Measurements from ENCODE around the gene HTRA3. TPM values are rescaled to one million over a fixed set of nuclear protein-coding genes. Genes with fewer than 3 reads are reported as not detected.

Gene HTRA3
- total and polyA plus RNA-seq, 2 of the 4 experiments (the other 2 are of a cell fraction) = 1.3 to 9.5 TPM

DNA sequence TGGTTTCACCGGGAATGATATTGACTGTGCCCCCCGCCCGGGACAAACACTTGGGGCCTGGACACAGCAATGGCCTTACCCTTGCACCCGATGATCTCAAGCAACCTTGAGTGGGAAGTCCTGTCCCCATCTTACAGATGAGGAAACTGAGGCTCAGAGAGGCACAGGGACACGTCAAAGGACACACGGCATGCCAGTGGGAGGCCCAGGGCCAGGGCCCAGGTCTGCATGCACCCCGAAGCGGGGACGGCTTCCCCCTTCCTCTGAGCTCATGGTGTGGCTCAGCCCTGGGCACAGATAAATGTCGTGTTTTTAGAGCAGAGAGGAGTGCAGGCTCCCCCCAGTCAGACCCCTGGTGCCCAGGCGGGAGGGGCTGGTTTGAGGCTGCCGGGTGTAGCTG, 33.9 kb upstream of the HTRA3 start:
- Histone ChIP-seq H2AK5ac (ENCODE audit: low read depth, low read length) (no peak overlapping the region), H3K4me1 (ENCODE audit: control insufficient read depth, insufficient read depth, low read length) (no peaks in the 10 kb centered on the region), H2BK20ac (ENCODE audit: low read depth, low read length) (no peak overlapping the region), H3K9me1 (ENCODE audit: insufficient read depth, low read length) (0 out of 2 replicates have a peak, but pooled peaks cover 3% of the 10 kb centered on the region), H2BK15ac (ENCODE audit: low read depth, low read length) (no peak overlapping the region), H2AFZ (replicated peaks; ENCODE audit: low read length, poor library complexity) (no peak overlapping the region), H3K27me3 (ENCODE audit: control insufficient read depth, insufficient read depth, low read length) (no peaks in the 10 kb centered on the region), H3K56ac (ENCODE audit: extremely low read depth, insufficient read depth, low read length) (no peak overlapping the region), H3K23ac (ENCODE audit: low read depth, low read length) (no peak overlapping the region), H4K91ac (ENCODE audit: insufficient read depth, low read depth, low read length) (no peak overlapping the region), H4K20me1 (ENCODE audit: insufficient read depth, low read length) (no peaks in the 10 kb centered on the region; the same call in 1 of the 2 replicates), H2BK5ac (ENCODE audit: low read depth, low read length, poor library complexity, severe bottlenecking) (no peak overlapping the region), H3K79me1 (ENCODE audit: low read depth in 1 of 2, low read length in 2 of 2) (no peaks in the 10 kb centered on the region), H3K27ac (ENCODE audit: insufficient read depth, low read length) (no peak overlapping the region), H3K9ac (ENCODE audit: low read depth, low read length) (no peak overlapping the region), H3K4me3 (ENCODE audit: insufficient read depth, low read depth, low read length) (no peak overlapping the region), H4K5ac (ENCODE audit: low read depth, low read length) (no peak overlapping the region), H3K4me2 (ENCODE audit: low read depth, low read length) (no peak overlapping the region), H2BK120ac (ENCODE audit: low read depth, low read length) (no peak overlapping the region), H4K8ac (ENCODE audit: low read depth in 2 of 2, low read length in 2 of 2) (no peak overlapping the region), H3K14ac (replicated peaks; ENCODE audit: low read depth, low read length) (no peak overlapping the region), H3K9me3 (ENCODE audit: control insufficient read depth, insufficient read depth, low read length) (no peaks in the 10 kb centered on the region), H3K36me3 (ENCODE audit: control insufficient read depth, insufficient read depth, low read length) (no peaks in the 10 kb centered on the region), H3K4ac (ENCODE audit: low read depth, low read length) (no peak overlapping the region), H2AK9ac (replicated peaks; ENCODE audit: low read depth, low read length, poor library complexity) (no peak overlapping the region), H3K18ac (ENCODE audit: low read depth, low read length) (no peak overlapping the region)
- DNase-seq (no peak), ATAC-seq (ENCODE audit: low read depth) (no peak)
- 84% methylated on average over 4 of the region's 12 CpGs; no CpG with 5 or more reads in 1 of the 2 experiments for WGBS, 2 experiments (ENCODE audit: extremely low coverage in 2 of 2, insufficient read length in 1 of 2)
- dilution Hi-C loops (cut with HindIII; ENCODE audit: low sequenced_read_pairs, unreplicated experiment) (no loop called here), in situ Hi-C loops (cut with MboI; ENCODE audit: low sequenced_read_pairs) (no loop called here), intact Hi-C loops (cut with micrococcal nuclease) (no loop called here)
- BruUV-seq (replicated peaks) = no TSS peak
- TF ChIP-seq NFE2L2 (IDR thresholded peaks at IDR 0.05; ENCODE audit: low read depth, low read length) (no peak), RAD21 (IDR thresholded peaks at IDR 0.05; ENCODE audit: low read length) (no peak), CEBPB (IDR thresholded peaks at IDR 0.05; ENCODE audit: low read depth, low read length) (no peak), SMC3 (IDR thresholded peaks at IDR 0.05; ENCODE audit: low read depth, low read length) (no peak), RFX5 (IDR thresholded peaks at IDR 0.05; ENCODE audit: low read depth, low read length) (no peak)
- TF ChIP-seq, protein P1, sequence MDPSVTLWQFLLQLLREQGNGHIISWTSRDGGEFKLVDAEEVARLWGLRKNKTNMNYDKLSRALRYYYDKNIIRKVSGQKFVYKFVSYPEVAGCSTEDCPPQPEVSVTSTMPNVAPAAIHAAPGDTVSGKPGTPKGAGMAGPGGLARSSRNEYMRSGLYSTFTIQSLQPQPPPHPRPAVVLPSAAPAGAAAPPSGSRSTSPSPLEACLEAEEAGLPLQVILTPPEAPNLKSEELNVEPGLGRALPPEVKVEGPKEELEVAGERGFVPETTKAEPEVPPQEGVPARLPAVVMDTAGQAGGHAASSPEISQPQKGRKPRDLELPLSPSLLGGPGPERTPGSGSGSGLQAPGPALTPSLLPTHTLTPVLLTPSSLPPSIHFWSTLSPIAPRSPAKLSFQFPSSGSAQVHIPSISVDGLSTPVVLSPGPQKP (IDR thresholded peaks at IDR 0.05; ENCODE audit: borderline replicate concordance, low read depth, low read length) = no peak
- POLR2A ChIA-PET (ENCODE audit: unreplicated experiment) = no interaction called here
- CTCF ChIA-PET = interaction anchor here (1.4 kb wide), 1 partner anchor 59 kb away, joined by 5 read pairs; no protein-coding TSS in a partner anchor

Measured in IMR-90 (cell line).